HG02938 (cell line): ENCODE measurements around the gene NUDT3.
"Not testable (repeated sequence)": the region's sequence is repeated elsewhere in the genome, so short reads cannot be mapped to it uniquely, and the experiment has no call there.

ENCODE experiments used
- ATAC-seq: cut with Tn5 transposase; IDR thresholded peaks from one replicate; pipeline ENCODE4 v1.9.1; 2021; ENCODE audit warnings: mild to moderate bottlenecking, moderate library complexity; ENCODE audit not compliant: unreplicated experiment

The NUDT3 gene

GRCh38 chr6:34371865-34372264, 20.6 kb downstream of the NUDT3 start:
- not testable (repeated sequence) for ATAC-seq

GRCh38 chr6:34370361-34370760, 22.1 kb downstream of the NUDT3 start:
- no peak for ATAC-seq

- no peak for ATAC-seq
Observed at GRCh38 chr6:34369385-34369784, 23.1 kb downstream of the NUDT3 start.

- no peak for ATAC-seq
Observed at GRCh38 chr6:34366639-34366921, 25.9 kb downstream of the NUDT3 start.

GRCh38 chr6:34365781-34366638, 26.5 kb downstream of the NUDT3 start:
- not testable (repeated sequence) for ATAC-seq

- ATAC-seq: not testable (repeated sequence)
Observed at GRCh38 chr6:34363681-34364075, 28.8 kb downstream of the NUDT3 start.

GRCh38 chr6:34362909-34363680, 29.4 kb downstream of the NUDT3 start:
- no peak for ATAC-seq

- ATAC-seq: no peak
Observed at GRCh38 chr6:34362176-34362575, 30.3 kb downstream of the NUDT3 start.

GRCh38 chr6:34360556-34360955, 31.9 kb downstream of the NUDT3 start:
- no peak for ATAC-seq

GRCh38 chr6:34359418-34360158, 32.9 kb downstream of the NUDT3 start:
- ATAC-seq: no peak

- no peak for ATAC-seq
Observed at GRCh38 chr6:34358389-34358905, 34.0 kb downstream of the NUDT3 start.

GRCh38 chr6:34357937-34358336, 34.5 kb downstream of the NUDT3 start:
- no peak for ATAC-seq

GRCh38 chr6:34355889-34356288, 36.6 kb downstream of the NUDT3 start:
- no peak for ATAC-seq

GRCh38 chr6:34354230-34354629, 38.2 kb downstream of the NUDT3 start:
- ATAC-seq: not testable (repeated sequence)

- ATAC-seq: not testable (repeated sequence)
Observed at GRCh38 chr6:34353530-34353929, 38.9 kb downstream of the NUDT3 start.

GRCh38 chr6:34352305-34352937, 40.0 kb downstream of the NUDT3 start:
- no peak for ATAC-seq

GRCh38 chr6:34350934-34351217, 41.6 kb downstream of the NUDT3 start:
- no peak for ATAC-seq

- ATAC-seq: no peak
Observed at GRCh38 chr6:34350137-34350933, 42.1 kb downstream of the NUDT3 start.

- ATAC-seq: no peak
Observed at GRCh38 chr6:34349211-34349610, 43.3 kb downstream of the NUDT3 start.

GRCh38 chr6:34347303-34347702, 45.2 kb downstream of the NUDT3 start:
- no peak for ATAC-seq
